ACHN (cell line): ENCODE results near the gene PARD3.

Experiments
- DNase-seq: peaks from one replicate; pipeline ENCODE4 v3.0.0-alpha.2; 2015
- in situ Hi-C: cut with HindIII; loops from 2 replicates; pipeline ENCODE4 v1.10.0; 2017; ENCODE audit warnings: low sequenced_read_pairs, low pct_ligation_motif_present, low pct_unique_long_range_greater_than_20kb

PARD3 gene

DNA sequence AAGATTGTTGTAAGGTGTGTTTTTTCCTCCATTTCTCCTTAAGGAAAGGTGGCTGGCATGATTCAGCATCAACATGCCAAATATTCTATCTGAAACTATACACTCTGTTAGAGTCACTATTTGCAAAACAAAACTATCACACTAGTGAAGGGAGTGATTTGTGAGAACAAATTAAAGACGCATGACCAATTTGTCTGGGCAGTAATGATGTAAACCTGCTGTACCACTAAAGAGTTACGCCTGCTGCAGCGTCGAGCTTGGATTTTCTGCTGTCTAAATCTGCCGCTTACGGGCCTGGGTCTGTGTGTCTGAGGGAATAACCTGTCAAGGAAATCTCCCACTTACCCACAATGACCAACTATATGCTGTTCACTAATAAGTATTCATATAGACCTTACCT is 648.3 kb downstream of the PARD3 start:
- DNase-seq = no peak
- in situ Hi-C loops = no loop called here

DNA sequence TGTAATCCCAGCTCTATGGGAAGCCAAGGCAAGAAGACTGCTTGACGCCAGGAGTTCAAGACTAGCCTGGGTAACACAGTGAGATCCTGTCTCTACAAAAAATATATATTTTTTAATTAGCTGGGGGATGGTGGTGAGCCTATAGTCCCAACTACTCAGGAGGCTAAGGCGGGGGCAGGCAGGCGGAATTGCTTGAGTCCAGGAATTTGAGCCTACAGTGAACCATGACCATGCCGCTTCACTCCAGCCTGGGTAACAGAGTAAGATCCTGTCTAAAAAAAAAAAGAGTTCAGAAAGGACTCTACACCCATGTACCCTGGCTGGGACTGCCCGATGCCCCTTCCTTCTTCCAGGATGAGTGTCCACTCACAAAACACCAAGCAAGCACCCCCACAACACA is 648.7 kb downstream of the PARD3 start:
- in situ Hi-C loops = no loop called here
- DNase-seq = no peak

DNA sequence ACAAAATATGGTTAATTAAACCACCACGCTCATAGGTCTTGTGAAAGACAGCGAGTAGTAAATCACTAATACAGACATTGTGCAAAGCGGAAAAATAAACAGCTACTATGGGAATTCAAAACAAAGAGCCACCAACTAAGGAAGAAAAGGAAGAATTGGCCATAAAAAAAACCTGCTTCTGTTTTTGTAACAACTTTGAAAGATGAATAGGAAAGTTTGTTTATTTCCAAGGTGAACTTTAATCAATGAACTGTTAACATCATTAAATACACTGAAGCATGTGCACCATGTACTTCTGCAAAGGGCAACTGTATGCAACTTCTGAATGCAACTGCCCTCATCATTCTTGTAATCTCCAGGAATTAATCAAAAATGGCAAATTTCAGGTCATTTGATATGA is 651.1 kb downstream of the PARD3 start:
- in situ Hi-C loops = no loop called here
- DNase-seq = no peak

DNA sequence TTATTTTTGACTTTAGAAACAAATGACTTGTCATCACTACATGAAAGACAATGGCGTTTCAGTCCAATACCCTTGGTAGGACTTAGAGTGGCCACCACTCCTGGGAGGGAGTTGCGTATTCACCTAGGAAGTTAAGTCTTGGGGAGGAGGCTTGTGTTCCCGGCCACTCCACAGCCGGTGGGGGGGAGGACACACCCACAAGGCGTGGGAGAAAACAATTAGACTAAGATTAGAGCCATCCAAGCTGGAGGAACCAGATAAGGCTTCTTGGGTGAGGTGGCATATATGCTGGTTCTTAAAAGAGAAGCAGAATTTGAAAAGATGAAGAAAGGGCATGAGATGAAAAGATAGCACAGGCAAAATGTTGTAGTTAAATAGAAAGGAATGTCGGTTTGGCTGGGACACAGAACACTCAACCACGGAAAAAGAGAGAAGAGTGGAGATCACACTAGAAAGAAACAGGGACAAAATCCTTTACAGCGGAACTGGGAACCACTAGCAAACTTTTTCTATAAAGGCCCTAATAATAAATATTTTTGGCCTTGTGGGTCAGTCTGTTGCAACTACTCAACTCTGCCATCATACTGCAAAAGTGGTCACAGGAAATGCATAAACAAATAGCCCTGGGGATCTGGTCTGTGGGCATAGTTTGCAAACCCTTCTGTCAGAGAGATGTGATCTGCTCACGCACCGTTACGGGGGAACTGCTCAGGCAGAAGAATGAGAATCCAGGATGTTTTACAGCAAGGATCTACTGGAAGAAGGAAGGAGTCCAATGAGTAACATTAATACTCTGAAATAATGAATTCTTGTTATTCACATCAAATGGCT is 651.8 kb downstream of the PARD3 start:
- in situ Hi-C loops = no loop called here
- no peak for DNase-seq

DNA sequence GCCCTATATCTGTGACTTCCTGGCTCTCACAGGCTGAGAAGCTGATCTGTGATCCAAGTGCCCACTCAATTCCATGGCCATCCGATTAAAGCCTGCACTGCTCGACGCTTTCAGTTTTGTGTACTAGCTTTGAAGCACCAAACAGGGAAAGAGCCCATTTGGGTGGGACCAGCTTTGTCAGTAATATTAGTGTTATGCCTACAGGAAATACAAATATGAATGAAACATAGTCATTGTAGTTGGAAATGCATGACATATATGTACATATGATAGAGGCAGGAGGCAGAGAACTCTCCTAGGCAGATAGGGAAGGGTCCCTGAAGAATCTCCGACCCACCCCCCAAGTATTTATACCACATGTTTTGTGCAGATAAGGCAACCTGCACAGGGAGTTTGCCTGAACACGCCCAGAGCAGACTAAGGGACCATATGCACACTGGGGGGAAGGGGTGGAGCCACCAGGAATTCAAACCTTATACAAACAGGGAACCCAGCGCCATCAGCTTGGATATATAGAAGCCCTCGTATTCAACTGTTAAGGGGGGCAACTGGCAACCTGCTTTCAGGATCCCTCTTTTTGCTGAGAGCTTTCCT is 653.2 kb downstream of the PARD3 start:
- no peak for DNase-seq
- in situ Hi-C loops = no loop called here

DNA sequence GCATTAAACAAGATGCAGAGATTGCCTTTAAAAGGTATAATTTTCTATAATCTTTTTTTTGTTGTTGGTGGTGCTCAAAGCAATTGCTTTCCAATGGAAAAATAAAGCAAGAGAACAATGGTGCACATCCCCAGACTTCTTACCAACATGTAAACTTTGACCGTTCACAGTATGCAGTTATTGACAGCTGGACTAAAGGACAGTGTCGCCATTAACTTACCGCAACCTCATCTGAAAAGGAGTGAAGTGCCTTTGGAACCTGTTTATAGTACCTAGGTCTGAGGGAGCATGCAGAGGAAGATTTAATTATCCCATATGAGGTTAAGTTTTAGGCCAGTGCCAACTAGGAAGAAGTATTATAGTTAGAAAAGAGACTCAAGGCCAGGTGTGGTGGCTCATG is 654.5 kb downstream of the PARD3 start:
- no peak for DNase-seq
- in situ Hi-C loops = no loop called here

DNA sequence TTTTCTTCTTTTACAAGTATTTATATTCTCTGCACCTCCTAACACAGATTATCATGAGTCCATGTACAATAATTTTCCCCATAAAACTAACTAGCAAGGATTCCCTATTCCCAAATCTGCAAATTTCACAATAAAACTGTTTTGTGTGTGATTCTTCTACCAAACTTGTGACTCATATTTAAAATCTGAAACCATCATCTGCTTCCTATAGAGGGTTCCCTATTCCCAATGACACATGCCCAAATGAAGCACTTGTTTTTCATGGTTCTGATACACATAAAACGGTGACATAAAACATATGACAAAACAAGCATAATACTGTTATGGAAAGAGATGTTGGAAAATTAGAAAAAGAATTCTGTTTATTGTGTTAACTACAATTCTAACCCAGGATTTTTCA is 657.6 kb downstream of the PARD3 start:
- in situ Hi-C loops = no loop called here
- DNase-seq = no peak

DNA sequence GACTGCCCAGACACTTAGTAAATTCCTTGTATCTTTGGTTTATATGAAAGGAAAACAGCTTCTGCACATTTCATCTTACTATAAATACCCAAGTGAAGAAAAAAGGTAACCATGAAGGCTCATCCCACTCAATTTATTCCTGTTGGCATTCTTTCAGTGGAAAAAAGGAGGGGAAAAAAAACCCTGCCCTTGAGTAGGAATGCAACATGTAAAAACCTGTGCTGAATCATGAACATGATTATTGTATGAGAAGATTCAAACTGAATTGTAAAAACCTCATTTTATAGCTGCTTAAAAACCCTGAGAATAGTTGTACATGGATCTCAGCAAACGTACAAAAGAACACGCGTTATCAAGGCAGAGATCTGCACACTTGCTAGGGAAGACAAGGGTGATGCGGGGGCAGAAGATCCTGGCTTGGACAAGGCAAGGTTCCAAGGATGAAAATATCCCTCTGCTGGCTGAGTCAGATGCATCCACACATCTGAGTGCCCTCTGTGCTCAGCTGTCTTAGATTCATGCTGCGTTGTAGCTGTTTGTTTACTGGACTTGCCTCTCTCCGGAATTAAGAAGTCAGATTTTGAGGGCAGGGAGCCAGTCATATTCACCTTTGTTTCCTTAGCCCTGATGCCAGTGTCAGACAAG is 658.2 kb downstream of the PARD3 start:
- DNase-seq = no peak

DNA sequence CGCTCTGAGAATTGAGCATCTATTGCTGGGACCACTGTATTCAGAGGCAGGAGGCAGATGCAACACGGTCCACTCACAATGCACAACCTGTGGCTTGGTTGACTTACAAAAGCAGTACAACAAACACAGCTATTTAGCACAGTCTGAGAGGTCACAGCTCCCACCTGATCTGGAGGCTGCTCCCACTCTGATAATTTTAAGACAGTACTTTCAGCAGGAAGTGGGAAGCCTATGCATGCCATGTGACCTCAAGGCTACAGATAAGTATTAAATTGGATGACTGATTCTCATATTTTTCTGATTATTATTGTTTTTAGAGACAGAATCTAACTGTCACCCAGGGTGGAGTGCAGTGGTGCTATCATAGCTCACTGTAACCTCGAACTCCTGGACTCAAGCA is 659.3 kb downstream of the PARD3 start:
- DNase-seq = no peak
- in situ Hi-C loops = no loop called here

More for the DNA sequence above, 658.2 kb downstream of the PARD3 start:
- in situ Hi-C loops = no loop called here

DNA sequence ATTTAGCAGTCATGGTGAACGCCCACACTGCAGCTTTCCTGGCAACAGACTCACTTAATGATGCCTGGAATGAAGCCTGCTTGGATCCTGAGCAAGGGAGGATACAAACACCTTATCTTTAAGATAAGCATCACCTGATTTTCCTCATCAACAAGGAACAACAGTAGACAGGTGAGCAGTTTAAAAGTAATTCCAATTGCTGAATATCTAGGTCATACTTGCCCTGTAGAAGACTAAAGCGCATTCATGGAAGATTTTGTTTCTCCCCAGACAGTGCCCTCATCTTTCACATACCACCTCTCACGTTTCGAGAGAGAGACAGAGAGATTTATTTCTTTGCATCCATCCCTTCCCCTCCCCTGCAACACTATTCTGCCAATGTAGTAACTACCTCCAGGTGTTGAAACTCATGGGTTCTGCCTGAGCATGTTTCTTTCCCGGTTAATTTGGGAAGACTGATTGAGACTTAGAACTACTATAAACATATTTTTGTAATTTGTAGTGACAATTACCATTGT is 660.7 kb downstream of the PARD3 start:
- DNase-seq = no peak
- in situ Hi-C loops = no loop called here

DNA sequence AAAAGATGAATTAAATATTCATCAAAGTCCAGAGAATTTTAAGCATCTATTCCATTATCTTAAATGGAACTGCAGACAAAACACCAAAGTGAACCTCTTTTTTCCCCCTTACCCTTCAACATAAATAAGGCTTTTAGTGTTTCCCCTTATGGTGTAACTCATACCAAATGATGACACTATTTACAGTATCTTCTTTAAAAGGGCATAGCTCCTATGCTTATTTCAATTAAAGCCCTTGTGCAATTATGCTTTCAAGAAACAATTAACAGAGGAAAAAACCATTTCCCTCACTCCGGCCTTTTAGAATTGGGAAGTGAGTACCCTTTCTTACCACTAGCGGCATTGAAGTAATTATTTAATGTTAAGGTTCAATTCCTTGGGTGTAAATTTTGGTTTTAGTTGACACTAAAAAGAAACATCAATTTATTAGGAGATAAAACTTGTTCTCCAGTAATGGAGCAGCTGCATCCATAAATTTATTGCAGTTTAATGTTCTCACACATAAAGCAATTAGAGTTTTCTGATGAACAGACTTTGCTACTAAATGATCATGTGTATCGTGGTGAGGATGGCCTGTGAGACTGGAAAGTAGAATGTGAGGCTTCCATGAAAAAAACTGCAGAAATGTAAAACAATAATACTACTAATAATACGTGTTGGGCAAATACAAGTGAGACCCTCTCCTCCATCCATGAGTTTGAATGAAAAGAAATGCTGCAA is 661.3 kb downstream of the PARD3 start:
- in situ Hi-C loops = no loop called here
- no peak for DNase-seq

DNA sequence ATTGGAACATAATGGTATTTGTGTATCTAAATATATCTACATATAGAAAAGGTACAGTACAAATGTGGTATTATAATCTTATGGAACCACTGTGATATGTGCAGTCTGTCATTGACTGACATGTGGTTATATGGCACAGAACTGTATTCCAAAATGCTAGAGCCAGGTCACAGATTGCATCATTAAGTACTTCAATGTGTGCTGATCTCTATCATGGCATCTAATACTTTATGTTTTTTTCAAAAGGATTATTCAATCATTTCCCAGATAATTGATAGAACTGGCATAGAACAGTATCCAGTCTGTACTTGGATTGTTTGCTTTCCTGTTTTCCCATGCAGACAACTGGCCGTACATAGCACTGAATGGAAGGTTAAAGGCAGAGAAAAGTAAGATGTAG is 662.7 kb downstream of the PARD3 start:
- no peak for DNase-seq
- in situ Hi-C loops = no loop called here

DNA sequence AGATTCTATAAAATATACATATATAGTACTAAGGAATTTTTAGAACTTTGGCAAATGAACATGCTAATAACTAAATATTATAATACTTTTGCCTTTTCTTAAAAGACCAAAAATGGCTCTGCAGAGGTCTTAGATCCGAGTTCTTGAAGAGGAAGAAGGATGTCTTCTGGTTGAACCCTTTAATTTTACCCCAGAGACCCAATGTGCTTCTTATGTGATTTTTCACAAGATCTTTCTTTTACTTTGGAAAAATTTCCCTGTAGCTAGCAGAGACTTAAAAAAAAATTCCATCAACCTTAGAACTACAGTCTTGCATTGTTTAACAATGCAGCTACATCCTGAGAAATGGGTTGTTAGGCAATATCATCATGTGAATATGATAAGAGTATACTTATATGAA is 663.2 kb downstream of the PARD3 start:
- DNase-seq = no peak
- in situ Hi-C loops = no loop called here

DNA sequence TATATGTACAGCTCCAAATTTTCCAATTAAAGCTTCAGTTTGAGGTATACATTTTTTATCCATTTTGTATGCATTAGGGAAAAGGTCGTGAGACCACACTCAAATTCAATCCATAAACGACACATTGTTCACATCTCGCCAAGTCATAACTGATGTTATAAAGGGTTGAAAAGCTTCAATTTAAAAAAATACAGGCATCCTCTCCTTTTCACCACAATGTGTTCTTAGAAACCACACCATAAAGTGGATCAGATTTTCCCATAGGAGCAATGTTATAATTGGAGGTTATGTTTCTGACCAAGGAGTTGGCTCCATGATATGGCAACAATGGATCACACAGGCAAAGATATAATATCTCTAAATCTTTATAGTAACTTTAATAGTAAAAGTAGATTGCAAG is 663.6 kb downstream of the PARD3 start:
- DNase-seq = no peak
- in situ Hi-C loops = no loop called here

DNA sequence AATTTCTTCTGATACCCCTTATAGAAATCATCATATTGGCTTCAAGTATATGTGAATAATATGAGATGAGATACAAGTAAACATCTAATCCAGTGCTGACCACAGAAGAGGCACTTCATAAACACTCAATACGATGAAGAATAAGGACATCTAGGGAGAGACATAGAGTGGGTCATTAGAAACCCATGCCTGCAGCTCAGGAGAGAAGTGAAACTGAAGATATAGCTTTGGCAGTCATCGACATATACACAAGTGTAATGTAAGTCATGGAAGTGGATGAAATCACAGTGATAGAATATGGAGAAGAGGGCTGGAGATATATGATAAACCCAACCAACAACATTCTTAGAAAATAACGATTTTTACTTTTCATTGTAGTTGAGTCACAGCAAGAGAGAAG is 665.0 kb downstream of the PARD3 start:
- in situ Hi-C loops = no loop called here
- DNase-seq = no peak

DNA sequence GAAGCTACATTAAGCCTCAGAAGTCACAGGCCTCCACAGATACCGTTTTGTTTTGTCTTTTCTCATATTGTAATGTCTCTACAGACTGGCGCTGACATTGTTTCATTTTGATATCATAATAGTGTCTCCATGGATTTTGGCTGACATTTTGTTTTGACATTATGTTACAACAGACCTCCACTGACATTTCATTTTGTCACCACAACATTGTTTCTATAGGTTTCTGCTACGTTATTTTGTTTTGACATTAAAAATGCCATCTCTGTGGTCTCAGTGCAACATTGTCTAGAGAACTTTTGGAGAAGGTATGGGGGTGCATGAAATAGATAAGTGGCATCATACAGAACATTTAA is 666.8 kb downstream of the PARD3 start:
- in situ Hi-C loops = no loop called here

DNA sequence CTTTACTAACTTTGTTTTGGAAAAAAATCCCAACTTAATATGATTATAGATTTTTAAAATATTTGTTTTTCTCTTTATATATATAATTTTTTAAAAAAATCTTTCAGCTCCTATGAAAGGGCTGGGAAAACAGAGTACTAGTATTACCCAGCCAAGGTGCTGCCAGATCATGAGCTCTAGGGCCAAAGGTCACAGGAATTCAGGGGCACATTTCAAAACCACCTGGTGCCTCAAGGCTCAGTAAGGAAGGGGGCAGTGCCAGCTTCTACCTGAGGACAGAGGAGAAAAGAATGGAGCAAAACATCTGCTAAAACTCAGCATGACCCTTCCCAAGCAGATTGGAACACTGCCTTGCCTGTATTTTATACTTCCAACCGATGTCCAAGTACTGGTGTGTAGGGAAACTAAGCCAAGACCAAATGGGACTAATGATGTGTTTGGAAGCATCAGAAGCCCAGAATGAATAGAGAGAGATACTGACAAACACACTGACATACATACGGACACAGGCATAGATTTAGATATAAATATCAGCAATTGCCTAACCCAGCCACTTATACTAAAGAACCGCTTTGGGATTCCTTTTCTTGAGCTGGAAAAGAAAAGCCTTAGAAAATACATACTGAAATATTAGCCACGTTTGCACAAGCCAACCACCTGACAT is 667.3 kb downstream of the PARD3 start:
- in situ Hi-C loops = no loop called here
- DNase-seq = no peak

More for the DNA sequence above, 666.8 kb downstream of the PARD3 start:
- no peak for DNase-seq

DNA sequence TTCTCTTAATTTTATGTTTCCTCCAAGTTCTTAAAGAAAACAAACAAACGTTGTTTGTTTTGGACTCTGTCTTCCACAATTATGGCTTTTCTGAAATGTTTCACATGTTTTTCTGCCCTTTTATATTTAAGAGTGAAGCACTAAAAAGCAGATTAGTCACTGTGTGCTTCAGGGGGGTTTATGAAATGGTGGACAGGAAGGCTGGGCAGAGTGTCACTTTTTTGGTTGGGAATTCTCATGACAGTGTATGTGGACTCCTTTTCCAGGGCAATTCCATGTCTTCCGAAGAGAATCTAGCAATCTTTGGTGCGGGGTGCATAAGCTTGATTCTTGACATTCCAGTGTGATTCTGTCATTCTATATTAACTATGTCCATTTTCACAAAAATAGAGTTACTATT is 669.4 kb downstream of the PARD3 start:
- DNase-seq = no peak
- in situ Hi-C loops = no loop called here

DNA sequence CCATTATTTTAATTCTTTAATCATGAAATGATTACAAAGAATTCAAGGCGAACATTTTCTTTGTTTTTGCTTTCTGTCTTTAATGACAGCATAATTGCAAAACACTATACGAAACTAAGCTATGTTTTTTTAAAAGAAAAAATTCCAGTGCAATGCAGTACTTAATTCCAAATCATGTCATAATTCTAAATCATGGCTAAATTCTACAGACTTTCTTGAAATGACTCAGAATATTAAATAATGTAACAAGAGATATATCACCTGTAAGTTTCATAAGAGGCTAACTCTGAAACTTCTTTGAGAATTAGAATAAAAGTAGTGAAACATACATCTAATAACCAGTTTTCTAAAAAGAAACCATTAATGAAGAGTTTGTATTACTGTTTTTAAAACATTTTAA is 671.6 kb downstream of the PARD3 start:
- no peak for DNase-seq
- in situ Hi-C loops = no loop called here
